ENCODE measurements around the gene ZNF335.
A peak's percentile ranks its signal among the peaks of the same experiment; 100 is the strongest.

ZNF335 gene

GRCh38 chr20:45949542-45950329 is 22.3 kb downstream of the ZNF335 start:
- no peak for DNase-seq

- no peak for DNase-seq
Measured at GRCh38 chr20:45948742-45949541, 23.1 kb downstream of the ZNF335 start.

- no peak for DNase-seq
Measured at GRCh38 chr20:45948261-45948733, 23.7 kb downstream of the ZNF335 start.

- no peak for DNase-seq
Measured at GRCh38 chr20:45947110-45947866, 24.7 kb downstream of the ZNF335 start.

- DNase-seq = no peak
Measured at GRCh38 chr20:45946149-45946970, 25.6 kb downstream of the ZNF335 start.

GRCh38 chr20:45945678-45946148 is 26.3 kb downstream of the ZNF335 start:
- DNase-seq = no peak

GRCh38 chr20:45944965-45945677 is 26.9 kb downstream of the ZNF335 start:
- DNase-seq = no peak

GRCh38 chr20:45944151-45944964 is 27.6 kb downstream of the ZNF335 start:
- DNase-seq = no peak

- DNase-seq = no peak
Measured at GRCh38 chr20:45943613-45944012, 28.4 kb downstream of the ZNF335 start.

GRCh38 chr20:45940469-45940868 is 31.5 kb downstream of the ZNF335 start:
- DNase-seq = no peak

- DNase-seq = no peak
Measured at GRCh38 chr20:45940053-45940452, 31.9 kb downstream of the ZNF335 start.

GRCh38 chr20:45938727-45939438 is 33.1 kb downstream of the ZNF335 start:
- DNase-seq = no peak

GRCh38 chr20:45937765-45938164 is 34.2 kb downstream of the ZNF335 start:
- DNase-seq = no peak

- DNase-seq = no peak
Measured at GRCh38 chr20:45935416-45936046, 36.5 kb downstream of the ZNF335 start.

GRCh38 chr20:45934586-45935415 is 37.2 kb downstream of the ZNF335 start, which contains the start of gene PCIF1:
Gene PCIF1 (plus strand): TSS chr20:45934683. CDS start chr20:45939000, 4,317 bp downstream.
- peak; percentile 96 for DNase-seq

GRCh38 chr20:45934046-45934585 is 37.9 kb downstream of the ZNF335 start:
- no peak for DNase-seq

GRCh38 chr20:45933266-45934045 is 38.5 kb downstream of the ZNF335 start:
- DNase-seq = peak; percentile 46
